ENCODE results near the gene PSMA5.
"Not testable (repeated sequence)": the region's sequence is repeated elsewhere in the genome, so short reads cannot be mapped to it uniquely, and the experiment has no call there.

The PSMA5 gene

DNA sequence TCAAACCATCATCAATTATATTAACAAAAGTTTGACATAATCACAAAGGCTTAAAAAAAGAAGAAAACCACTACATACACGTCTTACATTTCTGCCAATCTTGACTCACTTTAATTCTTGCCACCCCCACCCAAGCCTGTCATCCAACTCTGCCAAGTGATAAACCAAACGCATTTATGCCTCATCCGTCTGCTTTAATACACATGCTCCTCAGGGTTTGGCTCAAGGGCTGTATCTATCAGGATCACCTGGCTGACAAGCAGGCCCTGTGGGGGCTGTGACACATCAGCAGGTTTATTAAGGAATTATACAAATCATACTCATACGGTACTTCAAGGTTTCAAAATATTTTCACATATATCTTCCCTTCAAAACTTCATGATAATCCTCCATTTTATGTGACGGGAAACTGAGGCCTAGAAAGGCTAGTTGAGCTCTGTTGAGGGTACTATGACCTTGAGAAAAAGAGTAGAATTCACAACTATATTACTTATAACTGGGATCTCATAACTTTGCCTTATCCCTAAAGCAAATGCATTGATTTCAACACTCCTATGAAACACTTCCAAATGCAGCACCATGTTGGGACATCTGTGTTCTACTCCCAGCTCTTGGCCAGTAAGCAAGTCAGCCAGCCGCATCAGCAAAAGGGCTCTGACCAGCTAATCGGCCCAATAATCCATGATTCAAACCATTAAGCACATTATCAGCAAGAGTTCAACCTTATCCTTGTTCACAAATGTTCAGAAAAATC, 37.2 kb downstream of the PSMA5 start:
- H3K9ac ChIP-seq (ENCODE audit: low read depth, low read length) = no peak overlapping the region
- H3K36me3 ChIP-seq (ENCODE audit: control insufficient read depth, insufficient read depth, low read length) = no peaks in the 10 kb centered on the region
- no peaks in the 10 kb centered on the region for H3K9me3 ChIP-seq (ENCODE audit: control insufficient read depth, insufficient read depth, low read length)
- H3K4me3 ChIP-seq (ENCODE audit: low read depth, low read length) = no peak overlapping the region
- peaks cover 3% of the 10 kb centered on the region for H3K4me1 ChIP-seq (ENCODE audit: control insufficient read depth, insufficient read depth, low read length)
- H3K27me3 ChIP-seq (ENCODE audit: control insufficient read depth, insufficient read depth, low read length) = no peaks in the 10 kb centered on the region

GRCh38 chr1:109388208-109388711, 38.0 kb downstream of the PSMA5 start:
- H3K4me3 ChIP-seq (ENCODE audit: low read depth, low read length) = no peak overlapping the region
- no peaks in the 10 kb centered on the region for H3K9me3 ChIP-seq (ENCODE audit: control insufficient read depth, insufficient read depth, low read length)
- no peak overlapping the region for H3K9ac ChIP-seq (ENCODE audit: low read depth, low read length)
- no peaks in the 10 kb centered on the region for H3K36me3 ChIP-seq (ENCODE audit: control insufficient read depth, insufficient read depth, low read length)
- H3K27me3 ChIP-seq (ENCODE audit: control insufficient read depth, insufficient read depth, low read length) = no peaks in the 10 kb centered on the region
- peaks cover 10% of the 10 kb centered on the region for H3K4me1 ChIP-seq (ENCODE audit: control insufficient read depth, insufficient read depth, low read length)

DNA sequence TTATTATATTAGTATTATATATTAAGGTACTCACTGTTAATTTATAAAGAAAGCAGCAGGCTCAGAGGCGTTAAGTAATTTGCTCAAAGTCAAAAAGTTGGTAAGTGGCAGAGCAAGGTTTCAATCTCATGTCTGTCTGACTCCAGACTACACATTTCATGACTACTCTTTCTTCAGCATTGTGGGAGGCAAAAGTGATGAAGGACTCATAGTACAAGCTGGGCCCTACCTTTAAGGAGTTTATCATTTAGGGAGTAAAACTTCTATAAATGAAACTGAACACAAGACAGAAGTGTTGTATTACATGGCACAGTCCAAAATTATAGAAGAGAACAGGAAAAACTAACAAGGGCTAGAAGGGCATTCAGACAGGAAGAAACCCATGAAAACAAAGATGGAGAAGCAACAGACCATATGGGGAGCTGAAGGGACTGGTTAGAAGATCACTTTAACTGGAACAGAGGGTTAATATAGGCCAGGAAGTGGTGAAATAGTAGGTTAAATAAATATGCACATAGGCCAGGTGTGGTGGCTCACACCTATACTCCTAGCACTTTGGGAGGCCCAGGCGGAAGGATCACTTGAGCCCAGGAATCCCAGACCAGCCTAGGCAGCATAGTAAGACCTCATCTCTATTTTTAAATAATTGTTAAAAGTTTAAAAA, 40.1 kb downstream of the PSMA5 start:
- H3K9me3 ChIP-seq (ENCODE audit: control insufficient read depth, insufficient read depth, low read length) = no peaks in the 10 kb centered on the region
- H3K4me3 ChIP-seq (ENCODE audit: low read depth, low read length) = no peak overlapping the region
- peaks cover 19% of the 10 kb centered on the region for H3K4me1 ChIP-seq (ENCODE audit: control insufficient read depth, insufficient read depth, low read length)
- H3K27me3 ChIP-seq (ENCODE audit: control insufficient read depth, insufficient read depth, low read length) = no peaks in the 10 kb centered on the region
- no peaks in the 10 kb centered on the region for H3K36me3 ChIP-seq (ENCODE audit: control insufficient read depth, insufficient read depth, low read length)
- H3K9ac ChIP-seq (ENCODE audit: low read depth, low read length) = no peak overlapping the region

- no peaks in the 10 kb centered on the region for H3K9me3 ChIP-seq (ENCODE audit: control insufficient read depth, insufficient read depth, low read length)
- H3K36me3 ChIP-seq (ENCODE audit: control insufficient read depth, insufficient read depth, low read length) = no peaks in the 10 kb centered on the region
- H3K27me3 ChIP-seq (ENCODE audit: control insufficient read depth, insufficient read depth, low read length) = no peaks in the 10 kb centered on the region
- H3K4me3 ChIP-seq (ENCODE audit: low read depth, low read length) = no peak overlapping the region
- H3K4me1 ChIP-seq (ENCODE audit: control insufficient read depth, insufficient read depth, low read length) = peaks cover 19% of the 10 kb centered on the region
- H3K9ac ChIP-seq (ENCODE audit: low read depth, low read length) = no peak overlapping the region
Observed at GRCh38 chr1:109385417-109385816, 40.8 kb downstream of the PSMA5 start.

DNA sequence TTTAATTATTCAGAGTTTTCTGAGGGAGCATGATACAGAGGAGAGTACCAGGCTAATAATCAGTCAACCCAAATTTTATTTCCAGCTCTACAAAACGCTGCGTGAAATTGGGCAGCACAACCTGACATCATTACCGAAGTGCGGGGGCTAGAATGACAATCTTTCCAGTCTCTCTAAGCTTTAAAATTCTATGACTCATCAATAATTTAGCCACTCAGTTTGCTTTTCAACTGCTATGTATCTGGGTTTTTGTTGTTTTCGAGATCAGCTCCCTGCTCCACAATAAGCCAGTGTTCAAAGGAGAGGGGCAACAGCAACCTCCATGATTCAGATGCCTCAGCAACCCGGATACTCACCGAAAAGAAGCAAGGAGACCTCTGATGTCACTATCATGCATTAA, 42.4 kb downstream of the PSMA5 start:
- Histone ChIP-seq H3K36me3 (ENCODE audit: control insufficient read depth, insufficient read depth, low read length) (no peaks in the 10 kb centered on the region), H3K4me1 (ENCODE audit: control insufficient read depth, insufficient read depth, low read length) (peaks cover 19% of the 10 kb centered on the region), H3K27me3 (ENCODE audit: control insufficient read depth, insufficient read depth, low read length) (no peaks in the 10 kb centered on the region), H3K9me3 (ENCODE audit: control insufficient read depth, insufficient read depth, low read length) (no peaks in the 10 kb centered on the region), H3K4me3 (ENCODE audit: low read depth, low read length) (no peak overlapping the region), H3K9ac (ENCODE audit: low read depth, low read length) (no peak overlapping the region)

DNA sequence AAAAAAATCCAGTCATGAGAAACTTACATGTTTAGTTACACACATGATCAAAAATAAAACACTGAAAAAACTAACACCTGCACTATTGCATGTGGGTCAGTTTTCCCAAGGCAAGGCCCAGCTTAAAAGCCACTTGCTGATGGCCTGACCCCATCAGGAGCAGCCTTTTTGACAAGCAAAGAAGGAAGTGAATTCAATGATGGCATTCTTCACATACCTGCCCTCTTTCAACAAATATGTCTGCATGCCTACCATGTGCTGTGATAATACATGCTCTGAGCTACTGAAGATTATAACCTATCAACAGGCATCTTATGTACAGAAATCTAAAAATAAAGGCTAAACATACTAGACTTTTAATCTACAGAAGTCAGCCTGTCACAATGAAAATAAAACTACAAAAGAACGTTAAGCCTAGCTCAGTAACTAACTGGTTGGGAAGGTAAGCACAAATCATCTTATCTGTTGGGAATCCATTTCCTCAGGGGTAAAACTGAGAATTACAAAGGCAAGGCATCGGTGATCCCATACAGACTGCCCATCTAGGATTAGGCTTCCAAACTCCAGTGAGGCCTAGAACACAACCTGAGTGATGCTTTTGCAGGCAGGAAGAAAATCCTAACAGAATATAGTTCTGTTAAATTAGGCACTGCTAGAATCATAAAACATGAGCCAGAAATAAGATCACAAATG, 43.0 kb downstream of the PSMA5 start:
- H3K9ac ChIP-seq (ENCODE audit: low read depth, low read length) = no peak overlapping the region
- no peaks in the 10 kb centered on the region for H3K27me3 ChIP-seq (ENCODE audit: control insufficient read depth, insufficient read depth, low read length)
- no peaks in the 10 kb centered on the region for H3K9me3 ChIP-seq (ENCODE audit: control insufficient read depth, insufficient read depth, low read length)
- H3K36me3 ChIP-seq (ENCODE audit: control insufficient read depth, insufficient read depth, low read length) = no peaks in the 10 kb centered on the region
- peaks cover 19% of the 10 kb centered on the region for H3K4me1 ChIP-seq (ENCODE audit: control insufficient read depth, insufficient read depth, low read length)
- no peak overlapping the region for H3K4me3 ChIP-seq (ENCODE audit: low read depth, low read length)

DNA sequence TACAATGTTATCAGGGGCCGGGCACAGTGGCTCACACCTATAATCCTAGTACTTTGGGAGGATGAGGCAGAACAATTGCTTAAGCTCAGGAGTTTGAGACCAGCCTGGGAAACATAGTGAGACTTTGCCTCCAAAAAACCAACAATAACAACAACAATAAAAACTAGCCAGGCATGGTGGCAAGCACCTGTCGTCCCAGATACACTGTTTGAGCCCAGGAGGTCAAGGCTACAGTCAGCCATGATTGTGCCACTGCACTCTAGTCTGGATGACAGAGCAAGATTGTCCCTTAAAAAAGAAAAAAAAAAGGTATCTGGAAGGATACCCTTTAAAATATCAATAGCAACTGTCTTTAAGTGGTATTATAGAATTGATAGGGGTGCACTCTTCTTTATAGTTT, 44.7 kb downstream of the PSMA5 start:
- Histone ChIP-seq H3K4me1 (ENCODE audit: control insufficient read depth, insufficient read depth, low read length) (peaks cover 19% of the 10 kb centered on the region), H3K36me3 (ENCODE audit: control insufficient read depth, insufficient read depth, low read length) (no peaks in the 10 kb centered on the region), H3K9ac (ENCODE audit: low read depth, low read length) (no peak overlapping the region), H3K9me3 (ENCODE audit: control insufficient read depth, insufficient read depth, low read length) (no peaks in the 10 kb centered on the region), H3K4me3 (ENCODE audit: low read depth, low read length) (no peak overlapping the region), H3K27me3 (ENCODE audit: control insufficient read depth, insufficient read depth, low read length) (no peaks in the 10 kb centered on the region)

GRCh38 chr1:109379907-109380306, 46.3 kb downstream of the PSMA5 start:
- Histone ChIP-seq H3K36me3 (ENCODE audit: control insufficient read depth, insufficient read depth, low read length) (no peaks in the 10 kb centered on the region), H3K9me3 (ENCODE audit: control insufficient read depth, insufficient read depth, low read length) (no peaks in the 10 kb centered on the region), H3K4me1 (ENCODE audit: control insufficient read depth, insufficient read depth, low read length) (peaks cover 19% of the 10 kb centered on the region), H3K4me3 (ENCODE audit: low read depth, low read length) (no peak overlapping the region), H3K9ac (ENCODE audit: low read depth, low read length) (no peak overlapping the region), H3K27me3 (ENCODE audit: control insufficient read depth, insufficient read depth, low read length) (no peaks in the 10 kb centered on the region)

DNA sequence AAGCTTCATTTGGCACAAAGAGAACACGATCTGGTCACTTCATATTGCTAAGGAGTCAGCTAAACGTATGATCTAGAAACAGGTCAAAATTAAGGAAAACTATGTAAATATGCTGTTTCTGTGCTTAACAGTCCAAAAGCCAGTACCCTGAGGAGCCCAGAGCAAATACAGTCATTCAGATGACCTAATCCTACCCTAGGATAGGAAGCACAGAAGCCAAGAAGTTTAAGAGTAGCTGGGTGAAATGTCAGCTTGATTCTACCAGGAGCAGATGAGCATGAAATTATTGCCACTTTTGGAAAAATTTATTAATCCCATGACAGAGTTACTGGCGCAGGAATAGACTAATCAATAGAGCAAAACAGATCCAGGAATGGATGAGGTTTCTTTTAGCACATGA, 46.8 kb downstream of the PSMA5 start:
- H3K36me3 ChIP-seq (ENCODE audit: control insufficient read depth, insufficient read depth, low read length) = no peaks in the 10 kb centered on the region
- no peaks in the 10 kb centered on the region for H3K9me3 ChIP-seq (ENCODE audit: control insufficient read depth, insufficient read depth, low read length)
- H3K9ac ChIP-seq (ENCODE audit: low read depth, low read length) = no peak overlapping the region
- no peak overlapping the region for H3K4me3 ChIP-seq (ENCODE audit: low read depth, low read length)
- H3K4me1 ChIP-seq (ENCODE audit: control insufficient read depth, insufficient read depth, low read length) = peaks cover 19% of the 10 kb centered on the region
- no peaks in the 10 kb centered on the region for H3K27me3 ChIP-seq (ENCODE audit: control insufficient read depth, insufficient read depth, low read length)

DNA sequence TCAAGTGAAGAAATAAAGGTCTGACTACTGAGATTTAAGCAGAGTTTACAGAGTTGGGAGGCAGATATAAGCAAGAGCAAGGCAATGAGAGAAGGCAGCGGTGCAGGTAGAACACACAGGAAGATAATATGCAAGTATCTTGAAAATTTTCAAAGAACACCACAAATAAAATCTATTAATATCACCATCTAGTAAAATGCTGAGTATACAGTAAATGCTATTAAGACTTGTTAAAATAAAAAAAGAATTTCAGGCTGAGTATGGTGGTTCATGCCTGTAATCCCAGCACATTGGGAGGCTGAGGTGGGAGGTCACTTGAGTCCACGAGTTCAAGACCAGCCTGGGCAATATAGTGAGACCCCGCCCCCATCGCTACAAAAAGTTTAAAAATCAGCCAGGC, 48.5 kb downstream of the PSMA5 start:
- Histone ChIP-seq H3K9ac (ENCODE audit: low read depth, low read length) (no peak overlapping the region), H3K4me3 (ENCODE audit: low read depth, low read length) (no peak overlapping the region), H3K36me3 (ENCODE audit: control insufficient read depth, insufficient read depth, low read length) (no peaks in the 10 kb centered on the region), H3K4me1 (ENCODE audit: control insufficient read depth, insufficient read depth, low read length) (peaks cover 4% of the 10 kb centered on the region), H3K9me3 (ENCODE audit: control insufficient read depth, insufficient read depth, low read length) (no peaks in the 10 kb centered on the region), H3K27me3 (ENCODE audit: control insufficient read depth, insufficient read depth, low read length) (no peaks in the 10 kb centered on the region)

DNA sequence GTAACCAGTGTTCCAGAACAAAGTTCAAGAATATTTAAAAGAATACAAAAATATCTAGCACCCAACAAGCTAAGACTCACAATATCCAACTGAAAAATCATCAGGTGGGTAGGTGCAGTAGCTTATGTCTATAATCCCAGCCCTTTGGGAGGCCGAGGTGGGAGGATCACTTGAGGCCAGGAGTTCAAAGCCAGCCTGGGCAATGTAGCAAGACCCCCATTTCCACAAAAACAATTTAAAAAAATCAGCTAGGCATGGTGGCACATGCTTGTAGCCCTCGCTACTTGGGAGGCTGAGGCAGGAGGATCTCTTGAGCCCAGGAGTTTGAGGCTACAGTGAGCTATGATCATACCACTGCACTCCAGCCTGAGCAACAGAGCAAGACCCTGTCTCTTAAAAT, 52.6 kb downstream of the PSMA5 start:
- H3K9ac ChIP-seq (ENCODE audit: low read depth, low read length); H3K4me1 ChIP-seq (ENCODE audit: control insufficient read depth, insufficient read depth, low read length); H3K36me3 ChIP-seq (ENCODE audit: control insufficient read depth, insufficient read depth, low read length); H3K9me3 ChIP-seq (ENCODE audit: control insufficient read depth, insufficient read depth, low read length); H3K4me3 ChIP-seq (ENCODE audit: low read depth, low read length); H3K27me3 ChIP-seq (ENCODE audit: control insufficient read depth, insufficient read depth, low read length): not testable (repeated sequence)

GRCh38 chr1:109373126-109373525, 53.1 kb downstream of the PSMA5 start:
- Histone ChIP-seq H3K4me3 (ENCODE audit: low read depth, low read length) (no peak overlapping the region), H3K4me1 (ENCODE audit: control insufficient read depth, insufficient read depth, low read length) (peaks cover 7% of the 10 kb centered on the region), H3K9me3 (ENCODE audit: control insufficient read depth, insufficient read depth, low read length) (no peaks in the 10 kb centered on the region), H3K27me3 (ENCODE audit: control insufficient read depth, insufficient read depth, low read length) (no peaks in the 10 kb centered on the region), H3K36me3 (ENCODE audit: control insufficient read depth, insufficient read depth, low read length) (no peaks in the 10 kb centered on the region), H3K9ac (ENCODE audit: low read depth, low read length) (no peak overlapping the region)

Data from iPS-15b (cell line).